HepG2 (cell line): Measurements from ENCODE around the gene AMN. TPM values are rescaled to one million over a fixed set of nuclear protein-coding genes. Genes with fewer than 3 reads are reported as not detected.

Experiments
- ATAC-seq: fragments of 200-7000 bp; cut with Tn5 transposase; 3 replicates; pipeline ENCODE4 v1.9.1; 2020; ENCODE audit warnings: mild to moderate bottlenecking, moderate library complexity
- BruUV-seq: library from RNA; stranded (reverse); fragments of 400-500 nt; replicated peaks from 2 replicates; lab custom pipeline; 2021; lab: Mats Ljungman, UMichigan
- CTCF ChIA-PET: fragments of 300-600 bp; formaldehyde crosslinking; extraction: SDS; loops from one replicate; lab custom pipeline; 2021; ENCODE audit warnings: low total read pairs, inconsistent platforms, low intra/inter-chr PET ratio; lab: Yijun Ruan, JAX
- POLR2A ChIA-PET: fragments of 350-600 bp; sonication (Branson Sonifier 250); formaldehyde crosslinking; loops from one replicate; lab custom pipeline; 2020; ENCODE audit warnings: antibody characterized with exemption, inconsistent platforms; lab: Yijun Ruan, JAX
- DNase-seq: peaks from one replicate; pipeline ENCODE4 v3.0.0-alpha.2; 2015; ENCODE audit warnings: low spot score
- FAIRE-seq: peaks from 3 replicates; lab custom pipeline; 2011; peaks lifted over from hg19 to GRCh38; lab: Jason Lieb, UNC
- H2AFZ ChIP-seq: one replicate; pipeline ENCODE4 v1.6.1; 2011; ENCODE audit warnings: low read length, inconsistent platforms
- H3K27ac ChIP-seq: fragments of 300-600 bp; 3 replicates; pipeline ENCODE4 v1.8.0; 2011; ENCODE audit warnings: mixed run types, mild to moderate bottlenecking, mixed read lengths, low read length, inconsistent platforms; ENCODE audit not compliant: insufficient read depth; ENCODE audit errors: extremely low read length
- H3K27me3 ChIP-seq, 2 experiments: fragments of 200-600 bp in 1 of 2; 2 replicates in 1 of 2; 3 replicates in 1 of 2; pipeline versions ENCODE4 v1.6.0 to v1.8.0; 2011; ENCODE audit warnings: low read length in 2 of 2, mild to moderate bottlenecking in 2 of 2, moderate library complexity in 2 of 2, inconsistent platforms in 1 of 2; ENCODE audit not compliant: insufficient read depth in 2 of 2, control insufficient read depth in 1 of 2
- H3K36me3 ChIP-seq, 2 experiments: fragments of 200-600 bp in 1 of 2; replicated peaks in 1 of 2; 2 replicates in 1 of 2; 3 replicates in 1 of 2; pipeline versions ENCODE4 v1.5.1 to v1.8.0; 2011; ENCODE audit warnings: low read length in 2 of 2, inconsistent platforms in 1 of 2; ENCODE audit not compliant: insufficient read depth in 2 of 2, control insufficient read depth in 1 of 2
- H3K4me1 ChIP-seq: 2 replicates; pipeline ENCODE4 v1.5.1; 2012; ENCODE audit warnings: low read length, inconsistent platforms; ENCODE audit not compliant: insufficient read depth
- H3K4me2 ChIP-seq: 2 replicates; pipeline ENCODE4 v1.6.0; 2011; ENCODE audit warnings: low read depth, low read length, inconsistent platforms
- H3K4me3 ChIP-seq, 3 experiments: fragments of 200-600 bp in 1 of 3; sonication (generic), shearing (Covaris generic) in 1 of 3; replicated peaks in 1 of 3; 2 replicates each; pipeline ENCODE4 v1.5.1; 2011 to 2016; ENCODE audit warnings: low read length in 3 of 3, inconsistent platforms in 2 of 3, low read depth in 2 of 3, mild to moderate bottlenecking in 2 of 3, control low read depth in 1 of 3, mixed read lengths in 1 of 3; ENCODE audit not compliant: insufficient read depth in 1 of 3
- H3K79me2 ChIP-seq: one replicate; pipeline ENCODE4 v1.6.1; 2011; ENCODE audit warnings: low read length, inconsistent platforms; ENCODE audit not compliant: insufficient read depth
- H3K9ac ChIP-seq: 2 replicates; pipeline ENCODE4 v1.6.0; 2011; ENCODE audit warnings: mild to moderate bottlenecking, low read depth, low read length, inconsistent platforms; ENCODE audit not compliant: insufficient read depth
- H3K9me3 ChIP-seq: 2 replicates; pipeline ENCODE4 v1.5.1; 2012; ENCODE audit warnings: mild to moderate bottlenecking, low read length
- H4K20me1 ChIP-seq: 2 replicates; pipeline ENCODE4 v1.6.0; 2011; ENCODE audit warnings: inconsistent platforms, mild to moderate bottlenecking, low read length, moderate library complexity; ENCODE audit not compliant: insufficient read depth
- AGO2 ChIP-seq: fragments of 200-400 bp; formaldehyde crosslinking; optimal IDR thresholded peaks from 2 replicates; pipeline ENCODE3; 2017; ENCODE audit warnings: mild to moderate bottlenecking, low read depth, low read length, moderate library complexity
- CREM ChIP-seq, 2 experiments: sonication (generic) in 1 of 2; formaldehyde crosslinking in 1 of 2; IDR thresholded peaks; 2 replicates each; pipeline versions ENCODE4 v1.4.0 to v1.6.1; 2016 to 2020; ENCODE audit warnings: antibody characterized with exemption in 1 of 2, mild to moderate bottlenecking in 1 of 2, missing genetic modification reagents in 1 of 2
- CSRNP2 ChIP-seq: sonication (generic); formaldehyde crosslinking; conservative IDR thresholded peaks from 2 replicates; pipeline ENCODE4 v1.8.0; 2022; ENCODE audit warnings: low read depth, missing genetic modification reagents
- DPF2 ChIP-seq: sonication (generic); formaldehyde crosslinking; IDR thresholded peaks from 2 replicates; pipeline ENCODE4 v1.4.0; 2020; ENCODE audit warnings: mild to moderate bottlenecking, low read depth, missing genetic modification reagents, borderline replicate concordance
- FOXA1 ChIP-seq, 2 experiments: fragments of 450-650 bp in 1 of 2; sonication (generic) in 1 of 2; formaldehyde crosslinking in 1 of 2; IDR thresholded peaks; 2 replicates each; pipeline versions ENCODE4 v1.4.0 to v1.6.1; 2016 to 2020; ENCODE audit warnings: missing genetic modification reagents in 1 of 2
- GTF3A ChIP-seq: sonication (generic); formaldehyde crosslinking; conservative IDR thresholded peaks from 2 replicates; pipeline ENCODE4 v1.4.0; 2020; ENCODE audit warnings: mild to moderate bottlenecking, missing genetic modification reagents
- MBD4 ChIP-seq: IDR thresholded peaks from 2 replicates; pipeline ENCODE4 v1.6.1; 2012; ENCODE audit warnings: low read length, inconsistent platforms, borderline replicate concordance
- RNF219 ChIP-seq: sonication (generic); formaldehyde crosslinking; IDR thresholded peaks from 2 replicates; pipeline ENCODE4 v1.5.0; 2020; ENCODE audit warnings: mild to moderate bottlenecking, missing genetic modification reagents
- ZBTB3 ChIP-seq: sonication (generic); formaldehyde crosslinking; IDR thresholded peaks from 2 replicates; pipeline ENCODE4 v1.4.0; 2020; ENCODE audit warnings: low read depth, mild to moderate bottlenecking, moderate library complexity, missing genetic modification reagents, borderline replicate concordance
- ZNF431 ChIP-seq: sonication (generic); formaldehyde crosslinking; IDR thresholded peaks from 2 replicates; pipeline ENCODE4 v1.9.0; 2022; ENCODE audit warnings: missing genetic modification reagents, low read depth, mild to moderate bottlenecking, borderline replicate concordance
- ZNF616 ChIP-seq: sonication (generic); formaldehyde crosslinking; IDR thresholded peaks from 2 replicates; pipeline ENCODE4 v1.5.0; 2020; ENCODE audit warnings: low read depth, mild to moderate bottlenecking, missing genetic modification reagents
- ZNF747 ChIP-seq: sonication (generic); formaldehyde crosslinking; IDR thresholded peaks from 2 replicates; pipeline ENCODE4 v1.8.1; 2023; ENCODE audit warnings: missing genetic modification reagents, mild to moderate bottlenecking, borderline replicate concordance
- WGBS: methylation state at CpG from one replicate; pipeline ENCODE4 v1.1.6; 2017; ENCODE audit warnings: low lambda C conversion rate; 5-methylcytosine and 5-hydroxymethylcytosine counted together
- in situ Hi-C: cut with HindIII; loops from 2 replicates; pipeline ENCODE4 v1.10.0; 2017; ENCODE audit warnings: low pct_unique_long_range_greater_than_20kb; ENCODE audit not compliant: extremely low pct_ligation_motif_present
- intact Hi-C: fragments of 100-400 bp; cut with micrococcal nuclease; formaldehyde crosslinking; loops from one replicate; pipeline ENCODE4 v1.10.0; 2022; ENCODE audit not compliant: unreplicated experiment
- polyA plus RNA-seq, 8 experiments: library from polyadenylated mRNA; depleted of rRNA in 3 of 8; stranded (reverse) in 7 of 8; unstranded in 1 of 8; fragments of >200 nt; fragmentation: Illumina TruSeq in 4 of 8; extraction: Trizol in 4 of 8; gene quantifications; 2 replicates each; pipeline versions ENCODE4 v1.2.1 to v1.2.3, GENCODE V29; 2011 to 2016; ENCODE audit warnings: low read depth in 4 of 8, missing spikeins in 1 of 8, mixed read lengths in 1 of 8; ENCODE audit not compliant: insufficient read depth in 1 of 8
- total RNA-seq, 5 experiments: library from RNA; depleted of rRNA; stranded (reverse); fragments of >200 nt; fragmentation: Illumina TruSeq; extraction: Trizol; gene quantifications; 2 replicates each; pipeline ENCODE4 v1.2.3, GENCODE V29; 2016; ENCODE audit warnings: low read depth in 1 of 5

Gene AMN
- total and polyA plus RNA-seq, 2 of the 13 experiments (the other 11 are each of a cell fraction or from before 2014, with no cell fraction given) = 9.8 to 33.1 TPM

GRCh38 chr14:102969060-102969791 lies 46.8 kb downstream of the AMN start:
- POLR2A ChIA-PET = no interaction called here
- no peak; the same call in 2 of the 3 replicates for ATAC-seq
- no peaks in the 10 kb centered on the region for H3K27me3 ChIP-seq
- CTCF ChIA-PET = no interaction called here
- DNase-seq = no peak
- H4K20me1 ChIP-seq = no peaks in the 10 kb centered on the region
- H3K79me2 ChIP-seq = no peaks in the 10 kb centered on the region
- peaks cover 32 to 76% of the 10 kb centered on the region in 2 experiments for H3K36me3 ChIP-seq
- no peaks in the 10 kb centered on the region for H3K4me1 ChIP-seq
- no peak overlapping the region for H3K9ac ChIP-seq
- no peak overlapping the region for H2AFZ ChIP-seq
- FAIRE-seq = no peak
- no peaks in the 10 kb centered on the region for H3K9me3 ChIP-seq
- BruUV-seq = no TSS peak
- H3K4me2 ChIP-seq = no peak overlapping the region
- intact Hi-C loops = no loop called here
- no peak overlapping the region for H3K4me3 ChIP-seq
- H3K27ac ChIP-seq = no peak overlapping the region
- WGBS = 98% methylated on average over 17 of the region's 26 CpGs
- TF ChIP-seq ZNF747 (CRISPR knock-in tag) (no peak), AGO2 (peak; percentile 21)
- TF ChIP-seq, all 625 proteins: peak for 1
- in situ Hi-C loops = no loop called here

GRCh38 chr14:102969901-102970300 lies 47.4 kb downstream of the AMN start:
- TF ChIP-seq ZBTB3 (CRISPR knock-in tag) = no peak
- TF ChIP-seq DPF2 (CRISPR knock-in tag) = no peak
- no peak for TF ChIP-seq ZNF431 (CRISPR knock-in tag)
- TF ChIP-seq GTF3A = no peak
- no peak for TF ChIP-seq MBD4
- no peak for TF ChIP-seq CSRNP2 (CRISPR knock-in tag)
- no peak for TF ChIP-seq ZNF616 (CRISPR knock-in tag)
- no peak for TF ChIP-seq RNF219 (CRISPR knock-in tag)
- no peak for TF ChIP-seq FOXA1 (IDR thresholded peaks at IDR 0.05)
- no peak for TF ChIP-seq FOXA1 (CRISPR knock-in tag; IDR thresholded peaks at IDR 0.05)
- TF ChIP-seq CREM (IDR thresholded peaks at IDR 0.05) = no peak
- no peak for TF ChIP-seq CREM (CRISPR knock-in tag; IDR thresholded peaks at IDR 0.05)

More at GRCh38 chr14:102969901-102970300, 47.4 kb downstream of the AMN start:
- DNase-seq (no peak), FAIRE-seq (no peak), ATAC-seq (no peak)
- intact Hi-C loops (loop anchor here (1.0 kb wide), 1 partner anchor 13 kb away; no protein-coding TSS in a partner anchor), in situ Hi-C loops (no loop called here)
- Histone ChIP-seq H3K9ac (no peak overlapping the region), H3K27me3 (no peaks in the 10 kb centered on the region), H4K20me1 (no peaks in the 10 kb centered on the region), H2AFZ (no peak overlapping the region), H3K36me3 (peaks cover 32 to 74% of the 10 kb centered on the region in 2 experiments), H3K79me2 (no peaks in the 10 kb centered on the region), H3K4me2 (no peak overlapping the region), H3K4me1 (no peaks in the 10 kb centered on the region), H3K27ac (no peak overlapping the region), H3K9me3 (no peaks in the 10 kb centered on the region), H3K4me3 (no peak overlapping the region)
- no TSS peak for BruUV-seq
- 98% methylated on average over 11 of the region's 11 CpGs for WGBS
- ChIA-PET CTCF (no interaction called here), POLR2A (no interaction called here)
